ENCODE measurements around the gene MARK2.

The MARK2 gene

GRCh38 chr11:63837027-63837688, 1.8 kb upstream of the MARK2 start:
- no peak for DNase-seq (ENCODE audit: low read depth)
- H3K4me3 ChIP-seq (ENCODE audit: low read length) = no peak overlapping the region
- TF ChIP-seq CTCF (conservative IDR thresholded peaks at IDR 0.05; ENCODE audit: low read depth, low read length) = peak; percentile 92

- no peak overlapping the region for H3K4me3 ChIP-seq (ENCODE audit: low read length)
- no peak for DNase-seq (ENCODE audit: low read depth)
- TF ChIP-seq CTCF (conservative IDR thresholded peaks at IDR 0.05; ENCODE audit: low read depth, low read length) = no peak
These were observed 1.2 kb upstream of the MARK2 start for GRCh38 chr11:63837739-63838138.

GRCh38 chr11:63838150-63838677, 696 bp upstream of the MARK2 start:
- DNase-seq (ENCODE audit: low read depth) = no peak
- no peak for TF ChIP-seq CTCF (conservative IDR thresholded peaks at IDR 0.05; ENCODE audit: low read depth, low read length)
- peak overlapping the region; percentile 1 for H3K4me3 ChIP-seq (ENCODE audit: low read length)

GRCh38 chr11:63839508-63840355, 822 bp downstream of the MARK2 start:
- DNase-seq (ENCODE audit: low read depth) = no peak
- H3K4me3 ChIP-seq (ENCODE audit: low read length) = peak overlapping the region; percentile 95
- TF ChIP-seq CTCF (conservative IDR thresholded peaks at IDR 0.05; ENCODE audit: low read depth, low read length) = no peak

GRCh38 chr11:63840356-63841060, 1.6 kb downstream of the MARK2 start:
- TF ChIP-seq CTCF (conservative IDR thresholded peaks at IDR 0.05; ENCODE audit: low read depth, low read length) = no peak
- no peak for DNase-seq (ENCODE audit: low read depth)
- peak overlapping the region; percentile 95 for H3K4me3 ChIP-seq (ENCODE audit: low read length)

- H3K4me3 ChIP-seq (ENCODE audit: low read length) = peak overlapping the region; percentile 95
- peak; percentile 37 for DNase-seq (ENCODE audit: low read depth)
- TF ChIP-seq CTCF (conservative IDR thresholded peaks at IDR 0.05; ENCODE audit: low read depth, low read length) = no peak
These were observed 2.6 kb downstream of the MARK2 start for GRCh38 chr11:63841554-63841953.

Data from retinal pigment epithelial cell (primary cell).